Stimulated activated naive CD8-positive, alpha-beta T cell treated with anti-CD3 and anti-CD28 coated beads, Interleukin-15, Interleukin-2, amounts not matched to agents 100 ng/mL and 50 ng/mL, for 24 hours (primary cell): Measurements from ENCODE around the gene PTGES.
A peak's percentile ranks its signal among the peaks of the same experiment; 100 is the strongest.

Experiments used
- H3K27ac Mint-ChIP-seq: one replicate; pipeline ENCODE4 v1.8.0; 2021; ENCODE audit warnings: mild to moderate bottlenecking, mixed read lengths
- H3K27me3 Mint-ChIP-seq: one replicate; pipeline ENCODE4 v1.8.0; 2021; ENCODE audit warnings: mixed read lengths
- H3K36me3 Mint-ChIP-seq: one replicate; pipeline ENCODE4 v1.8.0; 2021; ENCODE audit warnings: low read depth, mixed read lengths
- H3K4me1 Mint-ChIP-seq: one replicate; pipeline ENCODE4 v1.8.0; 2021; ENCODE audit warnings: low read depth, mixed read lengths
- H3K4me3 Mint-ChIP-seq: one replicate; pipeline ENCODE4 v1.8.0; 2021; ENCODE audit warnings: mild to moderate bottlenecking, mixed read lengths
- H3K9me3 Mint-ChIP-seq: one replicate; pipeline ENCODE4 v1.8.0; 2021; ENCODE audit warnings: mixed read lengths

The PTGES gene

GRCh38 chr9:129704807-129705206 lies 48.0 kb downstream of the PTGES start:
- Mint-ChIP-seq H3K36me3 (no peaks in the 10 kb centered on the region), H3K27me3 (peaks cover 14% of the 10 kb centered on the region), H3K9me3 (no peaks in the 10 kb centered on the region), H3K4me1 (no peaks in the 10 kb centered on the region), H3K27ac (no peak overlapping the region), H3K4me3 (no peak overlapping the region)

GRCh38 chr9:129703667-129704355 lies 49.0 kb downstream of the PTGES start:
- no peak overlapping the region for H3K27ac Mint-ChIP-seq
- peaks cover under 1% of the 10 kb centered on the region for H3K4me1 Mint-ChIP-seq
- peaks cover 19% of the 10 kb centered on the region for H3K27me3 Mint-ChIP-seq

GRCh38 chr9:129702589-129703520 lies 50.0 kb downstream of the PTGES start:
- peaks cover 3% of the 10 kb centered on the region for H3K4me1 Mint-ChIP-seq
- H3K36me3 Mint-ChIP-seq: no peaks in the 10 kb centered on the region
- H3K4me3 Mint-ChIP-seq: no peak overlapping the region
- peaks cover 19% of the 10 kb centered on the region for H3K27me3 Mint-ChIP-seq
- no peak overlapping the region for H3K27ac Mint-ChIP-seq
- no peaks in the 10 kb centered on the region for H3K9me3 Mint-ChIP-seq

More at GRCh38 chr9:129703667-129704355, 49.0 kb downstream of the PTGES start:
- Mint-ChIP-seq H3K4me3 (no peak overlapping the region), H3K9me3 (no peaks in the 10 kb centered on the region), H3K36me3 (no peaks in the 10 kb centered on the region)

GRCh38 chr9:129701549-129701948 lies 51.3 kb downstream of the PTGES start:
- Mint-ChIP-seq H3K4me1 (peaks cover 7% of the 10 kb centered on the region), H3K36me3 (no peaks in the 10 kb centered on the region), H3K9me3 (no peaks in the 10 kb centered on the region), H3K27ac (no peak overlapping the region), H3K27me3 (peaks cover 24% of the 10 kb centered on the region), H3K4me3 (no peak overlapping the region)

- no peaks in the 10 kb centered on the region for H3K9me3 Mint-ChIP-seq
- peaks cover 26% of the 10 kb centered on the region for H3K27me3 Mint-ChIP-seq
- no peak overlapping the region for H3K27ac Mint-ChIP-seq
- peaks cover 7% of the 10 kb centered on the region for H3K4me1 Mint-ChIP-seq
- H3K4me3 Mint-ChIP-seq: no peak overlapping the region
- H3K36me3 Mint-ChIP-seq: no peaks in the 10 kb centered on the region
These were observed 51.8 kb downstream of the PTGES start for GRCh38 chr9:129701054-129701453.

DNA sequence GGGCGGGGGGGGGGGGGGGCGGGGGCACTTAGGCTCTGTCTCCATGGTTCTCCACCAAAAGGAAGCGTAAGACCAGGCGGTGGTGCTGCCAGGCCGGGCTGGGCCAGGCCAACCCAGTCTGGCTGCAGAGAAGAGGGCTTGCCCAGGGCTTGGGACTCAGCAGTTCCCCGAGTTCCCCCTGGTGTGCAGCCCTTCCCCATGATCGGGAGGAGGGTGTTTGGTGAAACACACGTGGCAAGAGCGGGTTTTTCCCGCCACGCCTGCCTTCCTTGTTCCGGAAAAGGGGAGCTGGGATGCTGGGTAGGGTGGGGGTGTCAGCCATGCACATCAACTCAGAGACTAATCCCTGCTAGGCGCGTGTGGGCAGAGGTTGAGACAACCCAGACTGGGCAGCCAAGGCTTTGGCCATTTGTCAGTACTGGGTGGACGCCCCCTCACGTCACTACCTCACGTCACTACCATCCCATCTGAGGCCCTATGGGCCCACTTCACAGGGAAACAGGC lies 54.5 kb downstream of the PTGES start:
- Mint-ChIP-seq H3K36me3 (no peaks in the 10 kb centered on the region), H3K9me3 (no peaks in the 10 kb centered on the region), H3K27me3 (peaks cover 40% of the 10 kb centered on the region), H3K4me1 (peaks cover 7% of the 10 kb centered on the region), H3K27ac (peak overlapping the region; percentile 31), H3K4me3 (peak overlapping the region; percentile 47)

DNA sequence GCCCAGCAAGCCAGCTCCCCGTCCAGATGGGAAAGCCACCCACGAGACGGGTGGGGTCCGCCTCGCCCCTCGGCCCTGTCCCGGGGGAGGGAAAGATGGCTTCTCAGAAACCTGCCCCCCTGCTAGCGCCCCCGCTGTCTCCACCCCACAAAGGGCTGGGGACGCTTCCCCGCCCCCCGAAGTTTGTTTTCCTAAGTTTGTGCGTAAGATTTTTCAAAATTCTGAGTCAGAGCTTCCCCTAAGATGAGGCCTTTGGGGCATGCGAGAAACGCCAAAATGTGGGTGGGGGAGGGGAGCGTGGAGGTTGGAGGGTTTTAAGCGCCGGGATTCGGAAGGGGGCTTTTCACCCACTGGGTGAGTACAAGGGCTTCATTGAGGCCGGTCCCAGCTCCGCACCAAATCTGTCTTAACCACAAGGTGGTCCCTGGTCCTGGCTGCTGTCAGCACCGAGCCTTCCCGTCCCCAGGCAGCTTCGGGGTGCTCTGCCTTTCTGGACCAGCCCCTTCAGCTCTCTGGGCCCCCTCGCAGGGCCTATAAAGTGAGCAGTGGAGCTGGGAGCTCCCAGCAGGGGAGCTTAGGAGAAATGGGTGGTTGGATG lies 55.1 kb downstream of the PTGES start:
- Mint-ChIP-seq H3K36me3 (no peaks in the 10 kb centered on the region), H3K4me1 (peaks cover 7% of the 10 kb centered on the region), H3K4me3 (peak overlapping the region; percentile 56), H3K9me3 (no peaks in the 10 kb centered on the region), H3K27ac (peak overlapping the region; percentile 68), H3K27me3 (peaks cover 39% of the 10 kb centered on the region)

DNA sequence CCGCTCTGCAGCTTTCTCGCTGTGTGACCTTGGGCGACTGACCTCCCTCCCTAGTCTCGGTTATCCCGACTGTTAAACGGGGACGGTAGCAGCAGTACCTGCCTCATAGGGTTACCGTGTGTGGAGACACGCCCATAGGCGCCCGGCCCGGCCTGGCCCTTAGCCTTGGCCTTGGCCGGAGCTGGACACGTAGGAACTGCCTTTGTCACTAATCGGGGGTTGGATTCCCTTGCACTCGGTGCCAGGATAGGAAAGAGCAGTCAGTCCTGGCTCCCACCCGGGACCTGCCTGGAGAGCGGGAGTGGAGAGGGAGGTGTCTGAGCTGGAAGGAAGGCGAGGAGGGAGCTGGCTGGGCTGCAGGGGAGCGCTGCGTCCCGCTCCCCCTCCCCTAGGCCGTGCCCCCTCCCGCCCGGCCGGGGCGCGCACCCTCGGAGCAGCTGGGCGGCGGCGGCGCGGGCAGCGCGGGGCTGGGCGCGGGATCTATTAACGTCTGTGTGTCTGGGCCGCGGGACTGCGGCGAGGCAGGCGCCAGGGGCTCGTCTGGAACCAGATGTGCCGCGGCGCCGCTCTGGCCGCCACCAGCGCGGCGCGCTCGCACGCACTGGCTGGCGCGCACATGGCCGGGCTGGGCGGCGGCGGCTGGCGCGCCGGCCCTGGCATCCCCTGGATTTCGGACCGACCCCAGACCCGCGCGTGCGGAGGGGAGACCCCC lies 55.7 kb downstream of the PTGES start:
- Mint-ChIP-seq H3K4me3 (peak overlapping the region; percentile 63), H3K27me3 (peaks cover 34% of the 10 kb centered on the region), H3K4me1 (peaks cover 7% of the 10 kb centered on the region), H3K27ac (peak overlapping the region; percentile 89), H3K36me3 (no peaks in the 10 kb centered on the region), H3K9me3 (no peaks in the 10 kb centered on the region)

GRCh38 chr9:129695870-129696269 lies 57.0 kb downstream of the PTGES start:
- Mint-ChIP-seq H3K4me3 (no peak overlapping the region), H3K36me3 (no peaks in the 10 kb centered on the region), H3K27me3 (peaks cover 28% of the 10 kb centered on the region), H3K9me3 (no peaks in the 10 kb centered on the region), H3K4me1 (peaks cover 7% of the 10 kb centered on the region), H3K27ac (no peak overlapping the region)

GRCh38 chr9:129694243-129694646 lies 58.6 kb downstream of the PTGES start:
- Mint-ChIP-seq H3K27me3 (peaks cover 21% of the 10 kb centered on the region), H3K4me3 (no peak overlapping the region), H3K4me1 (peaks cover 7% of the 10 kb centered on the region), H3K9me3 (no peaks in the 10 kb centered on the region), H3K27ac (no peak overlapping the region), H3K36me3 (no peaks in the 10 kb centered on the region)

DNA sequence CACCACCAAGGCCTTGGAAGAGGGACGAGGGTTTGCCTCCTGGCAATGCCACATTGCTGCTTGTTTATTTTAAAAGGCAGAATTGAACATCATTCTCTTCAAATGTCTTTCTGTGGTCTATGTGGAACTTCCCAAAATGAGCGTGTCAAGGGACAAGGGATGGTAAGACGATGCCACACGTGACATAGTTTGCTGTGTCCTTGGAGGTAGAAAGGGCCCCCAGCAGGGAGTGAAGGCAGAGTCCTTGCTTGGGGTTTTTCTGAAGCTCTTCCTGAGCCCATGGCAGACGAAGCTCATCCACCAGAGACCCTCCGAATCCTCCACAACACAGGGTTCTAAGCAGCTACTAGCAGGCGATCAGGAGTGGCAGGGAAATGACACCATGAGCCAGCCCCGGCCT lies 59.1 kb downstream of the PTGES start:
- no peaks in the 10 kb centered on the region for H3K9me3 Mint-ChIP-seq
- no peak overlapping the region for H3K4me3 Mint-ChIP-seq
- no peak overlapping the region for H3K27ac Mint-ChIP-seq
- H3K4me1 Mint-ChIP-seq: peaks cover 6% of the 10 kb centered on the region
- no peaks in the 10 kb centered on the region for H3K36me3 Mint-ChIP-seq
- peaks cover 21% of the 10 kb centered on the region for H3K27me3 Mint-ChIP-seq

- Mint-ChIP-seq H3K36me3 (no peaks in the 10 kb centered on the region), H3K9me3 (no peaks in the 10 kb centered on the region), H3K4me1 (peaks cover 4% of the 10 kb centered on the region), H3K4me3 (no peak overlapping the region), H3K27ac (no peak overlapping the region), H3K27me3 (peaks cover 21% of the 10 kb centered on the region)
These were observed 60.3 kb downstream of the PTGES start for GRCh38 chr9:129692534-129692933.
